H1 (cell line): Measurements from ENCODE around the gene EPHB6.

Experiments used
- CREB1 ChIP-seq: IDR thresholded peaks from 2 replicates; pipeline ENCODE4 v1.6.1; 2012; ENCODE audit warnings: inconsistent platforms
- SIN3A ChIP-seq, 2 experiments: IDR thresholded peaks in 1 of 2; conservative IDR thresholded peaks in 1 of 2; 2 replicates each; pipeline ENCODE4 v1.6.1; 2011 to 2012; ENCODE audit warnings: low read length in 2 of 2, improper control_type of control experiment in 1 of 2, low read depth in 1 of 2, mild to moderate bottlenecking in 1 of 2

GRCh38 chr7:142873281-142873784 is 18.5 kb downstream of the EPHB6 start:
- no peak for TF ChIP-seq CREB1
- no peak for TF ChIP-seq SIN3A (conservative IDR thresholded peaks at IDR 0.05 in 1 of 2, IDR thresholded peaks at IDR 0.05 in 1 of 2; ENCODE audit: low read depth in 1 of 2, low read length in 2 of 2)
